ENCODE data around the gene AGAP2.
"Not testable (repeated sequence)": the region's sequence is repeated elsewhere in the genome, so short reads cannot be mapped to it uniquely, and the experiment has no call there.

AGAP2 gene

DNA sequence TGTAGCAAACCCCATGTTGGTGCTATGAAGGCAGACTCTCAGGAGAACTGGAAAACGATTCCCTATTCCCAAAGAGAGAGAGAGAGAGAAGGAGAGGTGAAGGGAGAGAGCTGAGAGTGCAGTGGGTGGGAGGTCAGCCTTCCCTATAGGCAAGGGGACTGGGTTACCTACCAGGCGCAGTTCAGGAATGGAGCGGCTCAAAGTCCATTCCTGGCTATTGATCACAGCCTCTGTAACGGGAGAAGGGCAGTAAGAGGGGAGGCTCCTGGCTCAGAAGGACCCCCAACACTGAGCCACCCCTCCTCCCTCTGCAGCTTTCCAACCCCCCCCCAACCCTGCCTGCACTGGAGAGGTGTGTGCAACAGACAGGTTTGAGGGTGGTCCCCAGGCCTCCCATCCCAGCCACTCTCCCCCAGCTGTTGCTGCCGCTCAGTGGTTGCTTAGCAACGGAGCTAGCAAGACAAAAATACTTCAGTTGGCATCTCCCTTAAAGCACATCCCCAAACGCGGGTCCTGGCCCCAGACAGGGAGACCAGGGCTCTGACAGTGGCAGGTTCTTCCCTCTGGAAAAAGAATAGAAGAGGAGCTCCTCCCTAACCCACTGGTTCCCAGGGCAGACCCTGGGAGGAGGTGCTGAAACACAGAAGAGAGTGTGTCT lies 3.2 kb downstream of the AGAP2 start:
- DNase-seq: peak; percentile 31

DNA sequence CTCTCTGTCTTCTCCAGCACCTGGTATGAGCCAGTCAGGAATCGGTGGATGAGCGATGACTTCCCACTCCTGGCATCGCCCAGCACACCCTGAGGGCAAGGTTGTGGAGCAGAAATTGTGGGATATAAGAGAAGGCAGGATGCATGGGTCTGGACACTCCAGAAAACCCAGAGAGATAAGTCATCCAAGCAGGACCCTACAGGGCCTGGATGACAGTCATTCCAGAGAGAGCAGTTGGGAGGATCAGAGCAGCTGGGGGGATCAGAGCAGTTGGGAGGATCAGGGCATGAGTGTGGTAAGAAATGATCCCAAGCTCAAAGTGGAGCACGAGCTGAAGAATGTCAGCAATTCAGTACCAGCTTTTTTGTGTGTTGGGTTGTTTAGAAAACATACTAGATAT lies 4.0 kb downstream of the AGAP2 start:
- no peak for DNase-seq

DNA sequence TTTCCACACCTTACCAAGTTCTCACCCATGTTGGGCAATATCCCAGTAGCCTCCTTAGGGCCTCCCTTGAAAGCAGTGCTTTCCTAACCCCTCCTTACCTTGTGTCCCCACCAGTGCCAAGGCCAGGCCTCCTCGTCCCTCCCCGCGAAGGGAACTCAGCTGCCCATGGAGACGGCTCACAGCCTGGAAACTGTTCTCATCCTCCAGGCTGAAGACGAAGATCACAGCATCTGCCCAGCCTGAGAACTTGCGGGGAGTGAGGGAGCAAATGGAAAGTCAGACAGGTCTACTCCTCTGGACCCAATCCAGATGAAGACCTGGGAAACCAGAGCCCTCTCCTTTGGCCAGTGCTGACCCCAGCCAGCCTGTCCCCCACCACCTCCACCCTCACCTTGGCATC lies 4.6 kb downstream of the AGAP2 start:
- no peak for DNase-seq

DNA sequence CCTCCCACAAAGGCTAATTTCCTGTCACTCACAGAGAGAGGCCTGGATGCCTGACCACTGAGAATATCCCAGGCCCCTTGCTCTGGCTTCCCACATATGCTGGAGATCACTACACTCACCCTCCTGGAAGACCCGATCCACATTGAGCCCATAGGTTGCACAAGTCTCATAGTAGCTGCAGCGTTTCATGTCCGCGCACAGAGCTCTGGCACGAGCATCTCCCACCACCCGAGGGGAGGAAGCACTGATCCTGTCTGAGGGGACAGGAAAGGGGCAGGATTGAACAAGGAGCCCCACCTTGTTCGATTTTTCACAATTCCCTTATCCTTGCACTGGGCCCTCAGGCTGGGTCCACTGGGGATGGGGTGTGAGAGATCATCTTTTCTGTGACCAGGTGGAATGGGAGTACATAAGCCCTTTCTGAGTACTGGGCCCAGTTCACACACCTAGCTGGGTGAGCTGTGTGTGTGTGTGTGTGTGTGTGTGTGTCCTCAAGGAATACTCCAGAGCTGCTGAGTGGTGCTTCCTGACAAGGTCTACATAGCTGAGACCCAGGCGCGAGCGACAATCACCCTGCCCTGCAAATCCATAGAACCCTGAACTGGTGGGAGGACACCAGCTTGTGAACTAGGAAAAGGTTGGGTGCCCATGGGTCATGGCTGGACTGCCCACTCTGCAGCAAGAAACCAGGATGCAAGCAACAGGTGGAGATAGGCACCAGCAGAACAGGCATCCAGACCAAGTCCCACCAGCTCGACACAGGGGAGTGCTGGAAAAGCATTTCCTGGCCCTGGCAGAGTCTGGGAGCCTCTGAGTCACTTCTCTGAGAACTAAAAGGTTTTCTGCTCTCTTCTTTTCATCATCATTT lies 5.6 kb downstream of the AGAP2 start:
- DNase-seq: no peak

DNA sequence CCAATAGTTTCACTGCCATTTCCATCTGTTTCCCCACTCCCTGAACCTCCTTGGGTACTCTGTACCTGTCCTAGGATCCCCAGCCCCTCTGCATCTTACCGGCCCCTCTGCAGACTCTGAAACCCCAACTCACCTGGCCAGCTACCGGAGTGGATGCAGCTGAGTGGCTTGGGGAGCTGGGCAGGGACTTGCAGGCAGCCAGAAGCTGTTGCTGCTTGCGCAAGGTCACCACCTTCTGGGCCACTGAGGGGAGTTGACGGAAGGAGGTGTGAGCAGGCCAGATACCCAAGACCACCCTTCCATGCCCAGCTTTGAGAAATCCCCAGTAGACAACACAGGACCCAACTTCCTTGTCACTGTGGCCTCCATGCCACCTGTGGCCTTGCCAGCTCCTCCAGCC lies 6.3 kb downstream of the AGAP2 start:
- no peak for DNase-seq

DNA sequence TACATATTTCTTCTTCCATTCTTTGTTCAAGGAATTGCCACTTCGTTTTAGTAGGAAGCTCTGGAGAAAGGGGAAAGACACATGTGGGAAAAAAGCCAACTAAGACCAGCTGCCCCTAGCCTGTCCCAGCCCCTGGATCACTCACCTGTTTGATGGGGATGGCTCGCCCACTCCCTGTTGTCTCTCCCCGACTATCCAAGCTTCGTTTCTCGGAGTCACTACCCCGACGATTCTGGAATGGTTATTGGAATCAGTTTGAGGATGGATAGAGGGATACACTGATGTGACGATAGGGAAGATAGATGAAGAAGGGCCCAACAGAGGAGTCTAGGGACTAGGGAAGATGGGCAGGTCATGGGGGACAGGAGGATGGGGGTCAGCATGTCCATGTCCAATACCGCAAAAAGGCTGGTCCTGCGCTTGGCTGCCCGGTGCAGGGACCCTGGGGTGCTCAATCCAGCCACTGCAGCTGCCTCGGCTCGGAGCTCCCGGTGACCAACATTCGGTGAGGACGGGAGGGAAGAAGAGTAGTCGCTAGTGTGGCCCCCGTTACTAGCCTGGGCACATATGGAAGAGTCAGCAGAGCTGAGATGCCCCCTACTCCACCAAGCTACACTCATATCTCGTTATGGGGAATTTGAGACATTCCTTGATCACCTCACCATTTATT lies 7.0 kb downstream of the AGAP2 start:
- no peak for DNase-seq

DNA sequence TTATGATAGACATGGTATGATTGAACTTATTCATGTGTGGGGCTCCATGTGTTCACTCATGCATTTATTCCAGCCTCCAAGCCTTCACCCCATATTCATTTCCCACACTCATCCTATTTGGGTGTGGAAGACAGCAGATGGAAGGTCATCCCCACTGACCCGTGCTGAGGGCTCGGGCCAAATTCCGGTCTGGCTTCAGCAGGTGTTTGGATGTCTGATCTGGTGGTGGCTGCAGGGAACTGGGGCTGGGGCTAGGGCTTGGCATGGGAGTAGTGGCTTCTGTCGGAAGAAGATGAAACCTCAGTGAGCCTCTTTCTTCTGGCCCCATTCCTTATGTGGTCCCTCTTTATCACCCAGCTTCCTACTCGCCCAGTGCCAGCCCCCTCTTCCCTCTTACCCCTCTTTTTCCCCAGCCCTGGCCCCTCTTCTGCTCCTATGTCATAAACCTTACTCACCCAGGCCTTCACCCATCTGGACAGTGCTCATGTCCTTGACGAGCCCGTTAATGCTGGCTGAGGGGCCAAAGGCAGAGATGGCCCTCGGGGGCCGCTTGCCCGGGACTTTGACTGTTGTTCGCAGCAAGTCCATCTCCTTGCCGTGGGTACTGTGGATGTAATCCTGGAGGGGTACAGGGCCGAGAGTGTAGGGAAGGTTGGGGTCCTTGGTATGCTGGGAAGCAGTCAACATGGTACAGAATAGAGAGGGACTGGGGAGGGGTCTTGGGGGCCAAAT lies 8.0 kb downstream of the AGAP2 start:
- DNase-seq: no peak

DNA sequence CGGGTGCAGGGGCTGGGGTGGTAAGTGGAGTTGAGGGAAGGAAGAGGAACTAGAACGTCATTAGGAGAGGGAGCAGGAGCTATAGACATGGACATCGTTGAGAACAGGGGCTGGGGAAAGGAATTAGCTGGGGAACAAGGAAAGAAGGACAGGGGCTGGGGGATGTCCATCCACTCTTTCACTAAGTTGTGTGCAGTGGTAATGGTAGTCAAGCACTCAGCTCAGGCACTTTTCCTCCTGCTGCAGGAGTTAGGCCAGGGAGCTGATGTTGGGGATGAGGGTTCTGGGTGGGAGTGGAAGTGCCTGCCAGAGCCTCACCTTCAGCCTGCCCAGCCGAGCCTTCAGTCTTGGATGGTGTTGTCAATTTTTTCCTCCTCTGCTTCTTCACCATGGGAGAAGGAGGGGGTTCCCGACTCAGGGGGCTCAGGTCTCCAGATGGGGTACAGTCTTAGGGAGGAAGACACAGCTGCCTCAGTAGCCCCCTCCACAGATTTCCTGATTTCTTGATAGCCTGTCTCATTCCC lies 9.2 kb downstream of the AGAP2 start:
- DNase-seq: no peak

DNA sequence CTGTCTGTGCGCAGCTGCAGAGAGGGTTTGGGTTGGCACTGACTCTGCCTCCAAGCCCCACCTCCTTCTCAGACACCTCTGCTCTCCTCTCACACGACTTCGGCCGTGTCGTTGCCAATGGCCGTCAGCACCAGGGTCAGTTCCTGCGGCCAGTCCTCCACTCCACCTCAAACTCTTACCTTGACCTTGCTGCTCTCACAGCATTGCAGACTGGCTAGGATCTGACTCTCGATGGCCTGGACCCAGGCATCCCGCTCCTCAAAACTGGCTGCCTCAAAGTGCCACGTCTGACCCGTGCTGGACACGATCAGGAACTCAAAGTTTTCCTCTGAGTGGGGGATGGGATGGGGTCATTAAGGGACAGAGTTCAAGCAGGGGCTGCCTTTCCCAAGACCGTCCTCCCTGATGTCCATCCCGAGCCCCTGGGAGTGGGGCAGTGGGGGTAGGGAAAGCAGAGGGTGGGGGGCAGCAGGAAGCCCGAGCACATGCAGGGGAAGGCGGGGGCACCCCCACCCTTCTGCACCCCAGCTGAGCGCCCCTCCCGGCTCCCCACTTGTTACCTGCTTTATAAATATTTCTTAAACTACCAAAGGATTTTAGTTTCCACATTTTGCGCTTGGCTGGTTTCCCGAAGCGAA lies 10.7 kb downstream of the AGAP2 start:
- no peak for DNase-seq

DNA sequence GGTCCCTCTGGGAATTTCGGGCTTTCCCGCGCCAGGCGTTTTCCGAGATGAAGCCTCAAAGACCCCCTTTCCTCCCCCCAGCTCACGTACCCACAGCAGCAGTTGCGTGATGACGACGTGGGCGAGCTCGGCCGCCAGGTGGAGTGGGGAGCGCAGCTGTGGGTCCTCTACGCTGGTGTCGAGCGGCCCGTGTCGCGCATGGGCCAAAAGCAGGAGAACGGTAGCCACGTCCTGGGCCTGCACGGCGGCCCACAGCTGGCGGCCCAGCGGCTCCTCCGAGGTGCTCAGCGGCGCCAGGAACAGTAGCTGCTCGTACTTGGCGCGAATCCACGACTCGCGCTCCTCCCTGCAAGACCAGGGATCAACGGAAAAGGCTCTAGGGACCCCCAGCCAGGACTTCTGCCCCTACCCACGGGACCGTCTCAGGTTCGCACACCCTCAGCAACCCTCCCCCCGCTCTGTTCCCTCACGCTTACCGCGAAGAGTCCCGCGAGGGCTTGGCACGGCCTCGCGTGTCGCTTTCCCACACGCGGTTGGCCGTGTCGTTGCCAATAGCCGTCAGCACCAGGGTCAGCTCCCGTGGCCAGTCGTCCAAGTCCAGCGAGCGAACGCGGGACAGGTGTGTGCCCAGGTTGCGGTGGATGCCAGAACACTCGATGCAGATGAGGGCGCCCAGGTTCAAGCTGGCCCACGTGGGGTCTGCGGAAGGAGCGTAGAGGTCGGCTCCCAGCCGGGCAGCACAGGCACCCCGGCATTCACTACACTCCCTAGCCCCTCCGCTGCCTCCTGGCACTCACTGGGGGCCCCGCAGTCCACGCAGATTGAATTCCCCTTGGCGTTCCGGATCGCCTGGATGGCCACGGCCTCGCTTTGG lies 11.4 kb downstream of the AGAP2 start:
- DNase-seq: no peak

DNA sequence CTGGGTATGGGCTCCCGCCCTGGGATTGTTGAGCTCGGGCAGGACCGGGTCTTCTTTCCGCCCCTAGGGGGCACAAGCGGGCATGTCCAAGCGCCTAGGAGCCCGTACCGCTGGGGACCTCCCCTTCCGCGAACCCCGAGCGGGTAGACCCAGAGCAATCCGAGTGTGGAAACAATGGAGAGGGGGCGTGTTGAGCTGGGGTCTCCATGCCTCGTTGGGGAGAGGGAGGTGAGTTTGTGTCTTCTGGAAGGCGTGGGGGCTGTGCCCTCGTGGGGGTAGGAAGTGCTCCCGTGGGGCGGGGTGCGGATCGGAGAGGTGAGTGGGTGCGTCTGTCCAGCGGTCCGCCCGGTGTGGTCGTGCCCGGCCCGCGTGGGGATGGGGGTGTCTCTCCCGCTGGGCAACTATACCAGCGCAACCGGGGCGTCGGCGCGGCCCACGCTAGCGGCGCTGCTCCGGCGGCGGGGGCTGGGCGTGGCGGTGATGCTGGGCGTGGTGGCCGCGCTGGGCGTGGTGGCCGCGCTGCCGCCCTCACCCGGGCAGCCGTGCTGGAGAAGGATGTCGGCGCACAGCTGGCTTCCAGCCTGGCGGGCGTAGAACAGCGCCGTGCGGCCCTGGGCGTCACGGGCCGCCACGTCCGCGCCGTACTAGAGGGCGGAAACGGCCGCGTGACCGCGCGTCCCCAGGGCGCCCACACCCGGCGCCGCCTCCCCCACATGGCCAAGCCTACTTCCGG lies 12.2 kb downstream of the AGAP2 start:
- DNase-seq: peak; percentile 83

DNA sequence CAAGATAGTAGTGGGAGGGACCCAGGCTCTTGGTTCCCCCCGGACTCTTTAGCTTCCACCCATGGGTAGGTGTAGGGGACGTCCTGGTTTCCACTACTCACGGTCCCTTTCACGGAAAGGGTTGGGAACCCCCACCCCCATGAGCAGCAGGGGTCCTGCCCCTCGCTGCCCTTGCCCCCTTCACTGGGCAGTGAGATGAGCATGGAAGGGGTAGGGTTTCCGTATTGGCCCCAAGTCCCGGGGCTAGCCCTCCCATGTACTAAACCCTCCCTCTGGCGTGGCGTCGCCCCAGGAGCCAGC lies 12.7 kb downstream of the AGAP2 start:
- no peak for DNase-seq

DNA sequence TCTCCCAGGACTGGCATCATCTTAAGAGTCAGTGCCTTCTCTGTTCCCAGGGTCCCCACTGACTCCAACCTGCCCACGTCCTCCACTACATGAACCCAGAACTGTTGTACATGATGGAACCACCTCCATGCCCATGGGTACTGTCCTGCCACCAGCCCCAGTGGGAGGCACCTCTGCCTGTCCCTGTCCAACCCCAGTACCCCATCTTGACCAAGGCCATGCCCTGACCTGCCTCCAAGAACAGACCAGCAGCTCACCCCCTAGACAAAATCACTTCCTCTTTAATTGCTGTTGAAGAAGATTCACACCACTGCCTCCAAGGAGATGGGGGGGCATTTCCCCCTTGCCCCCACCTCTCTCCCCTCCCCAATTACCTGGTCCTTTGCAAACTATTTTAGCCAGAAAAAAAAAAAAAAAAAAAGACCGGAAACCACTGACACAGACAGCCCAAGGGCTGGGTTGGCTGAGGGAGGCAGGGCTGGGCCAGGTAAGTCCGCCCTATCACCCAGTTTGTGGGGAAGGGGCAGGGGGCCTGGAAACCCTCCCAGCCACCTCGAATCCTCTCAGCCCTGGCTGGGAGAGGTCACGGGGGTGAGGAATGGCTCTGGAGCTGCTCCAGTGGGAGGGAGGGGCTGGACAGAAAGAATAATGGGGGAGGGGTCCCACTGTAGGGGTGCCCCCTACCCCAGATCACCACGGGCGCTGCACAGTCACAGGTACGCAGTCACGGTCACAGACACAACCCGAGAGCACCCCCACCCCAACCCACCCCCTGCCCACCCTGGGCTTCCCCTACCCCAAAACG lies 13.4 kb downstream of the AGAP2 start:
- no peak for DNase-seq

DNA sequence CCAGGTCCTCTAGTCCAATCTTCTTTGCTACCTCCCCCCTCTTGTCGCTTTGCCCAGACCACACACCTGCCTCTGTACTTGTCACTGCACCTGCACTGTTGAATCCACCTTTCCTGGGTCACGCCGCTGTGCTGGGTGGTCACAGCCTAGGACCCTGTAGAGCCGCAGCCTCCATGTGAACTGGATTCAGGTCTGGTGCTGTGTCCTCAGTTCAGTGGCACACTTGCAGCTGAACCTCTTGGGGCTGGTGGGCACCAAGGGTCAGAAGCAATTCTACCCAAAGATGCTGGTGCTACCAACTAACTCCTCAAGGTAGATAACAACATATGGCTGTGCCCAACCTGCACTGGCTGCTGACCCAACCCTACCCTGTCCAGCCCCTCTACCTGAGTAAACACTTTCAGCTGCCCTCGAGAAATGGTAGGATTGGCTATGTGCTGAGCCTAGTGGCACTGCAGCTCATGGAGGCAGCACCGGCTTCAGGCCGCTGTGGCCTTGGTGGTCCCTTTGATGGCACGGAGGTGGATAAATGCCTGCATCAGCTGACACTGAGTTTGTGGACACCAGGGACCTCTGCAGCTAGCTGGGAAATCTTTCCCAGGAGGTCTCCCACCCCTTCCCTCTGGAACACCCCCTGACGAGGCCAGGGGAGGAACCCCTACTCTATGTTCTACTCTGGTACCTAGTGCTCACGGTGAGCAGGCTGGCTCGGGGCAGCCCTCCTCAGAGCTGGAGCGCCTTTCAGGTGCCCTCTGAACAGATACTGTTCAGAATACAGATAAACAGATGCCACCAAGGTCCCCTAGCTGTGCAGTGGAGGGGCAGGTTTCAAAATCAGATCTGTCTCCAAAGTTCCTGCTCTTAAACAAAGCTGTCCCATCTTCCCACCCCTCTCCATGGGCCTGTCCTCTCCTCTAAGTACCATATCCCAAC lies 14.3 kb downstream of the AGAP2 start:
- DNase-seq: no peak

DNA sequence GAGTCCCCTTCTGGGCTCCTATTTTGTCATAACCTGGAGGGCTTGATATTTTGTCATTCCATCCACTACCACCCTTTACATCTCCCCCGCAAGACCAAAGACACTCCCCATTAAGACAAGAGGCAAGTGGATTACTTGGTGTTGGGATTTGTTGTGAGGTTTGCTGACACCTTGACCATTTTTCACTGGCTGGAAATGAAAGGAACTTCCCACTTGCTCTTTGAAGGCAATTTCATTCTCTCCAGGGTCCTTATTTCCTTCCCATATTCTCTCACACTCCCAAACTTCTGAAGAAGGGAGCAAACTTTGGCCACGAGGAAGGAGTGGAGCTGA lies 14.9 kb downstream of the AGAP2 start:
- no peak for DNase-seq

DNA sequence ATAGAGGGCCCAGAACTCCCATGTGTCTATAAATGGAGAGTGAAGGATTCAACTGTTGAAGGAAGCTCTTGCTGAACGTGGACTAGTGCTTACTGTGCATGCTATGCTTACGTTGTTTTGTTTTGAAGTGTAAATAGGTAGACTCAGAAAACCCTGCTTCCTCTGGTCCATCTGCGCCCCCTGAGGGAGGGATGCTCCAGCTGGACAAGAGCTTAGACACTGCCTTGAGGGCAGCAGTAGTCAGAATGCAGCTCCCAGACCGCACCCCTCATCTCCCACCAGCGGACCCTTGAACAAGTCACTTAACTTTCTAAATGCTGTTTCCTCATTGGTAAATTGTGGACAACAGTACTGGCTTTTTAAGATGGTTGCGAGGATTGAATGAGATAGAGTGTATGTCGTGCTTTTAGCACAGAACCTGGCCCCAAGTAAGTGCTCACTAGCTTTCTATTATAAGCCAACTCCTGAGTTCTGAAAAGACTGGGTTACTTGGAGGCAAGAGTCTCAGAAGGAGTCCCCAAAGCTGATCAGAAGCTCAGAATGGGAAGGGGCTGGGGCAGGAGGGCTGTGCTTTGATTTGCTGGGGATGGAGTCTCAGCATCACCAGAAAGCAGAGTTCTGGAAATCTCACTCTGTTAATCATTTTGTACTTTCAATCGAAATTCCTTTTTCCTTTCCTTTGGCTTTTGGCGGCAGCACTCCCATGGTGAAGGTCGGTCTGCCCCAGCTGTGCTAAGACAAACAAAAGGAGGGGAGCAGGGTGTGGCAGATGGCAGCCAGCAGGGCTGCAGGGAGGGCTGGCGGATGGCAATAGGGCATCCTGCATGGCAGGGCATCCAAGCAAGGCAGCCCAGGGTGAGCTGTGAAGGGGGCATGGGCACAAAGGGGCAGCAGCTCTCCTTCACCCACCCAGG lies 15.6 kb downstream of the AGAP2 start:
- DNase-seq: no peak

DNA sequence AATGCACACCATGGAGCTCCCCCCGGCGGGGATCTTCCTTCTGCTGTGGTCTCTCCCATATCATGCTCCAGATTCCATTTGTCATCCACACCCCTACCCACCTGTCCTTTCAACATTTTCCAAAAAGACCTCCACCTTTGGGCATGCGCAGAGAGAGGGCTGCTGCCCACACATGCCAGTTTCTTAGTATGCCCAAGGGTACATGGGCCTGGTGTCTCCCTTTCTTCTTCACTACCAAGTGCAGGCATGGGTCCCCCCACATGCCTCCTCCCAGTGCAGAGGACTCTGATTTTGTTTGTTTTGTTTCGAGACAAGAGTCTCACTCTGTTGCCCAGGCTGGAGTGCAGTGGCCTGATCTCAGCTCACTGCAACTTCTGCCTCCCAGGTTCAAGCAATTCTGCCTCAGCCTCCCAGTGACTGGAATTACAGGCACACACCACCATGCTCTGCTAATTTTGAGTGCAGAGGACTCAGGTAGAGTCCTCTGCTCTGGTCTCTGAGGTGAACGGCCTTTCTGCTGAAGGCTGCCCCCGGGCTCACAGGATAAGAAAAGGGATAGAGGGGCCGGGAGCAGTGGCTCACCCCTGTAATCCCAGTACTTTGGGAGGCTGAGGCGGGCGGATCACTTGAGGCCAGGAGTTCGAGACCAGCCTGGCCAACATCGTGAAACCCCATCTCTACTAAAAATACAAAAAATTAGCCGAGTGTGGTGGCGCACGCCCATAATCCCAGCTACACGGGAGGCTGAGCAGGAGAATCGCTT lies 16.5 kb downstream of the AGAP2 start:
- not testable (repeated sequence) for DNase-seq

All from NCI-H510A (cell line).